PC-3 (cell line): Measurements from ENCODE around the gene SDK2. TPM values are rescaled to one million over a fixed set of nuclear protein-coding genes. Genes with fewer than 3 reads are reported as not detected.

Experiments used
- ATAC-seq: fragments of 200-7000 bp; cut with Tn5 transposase; 2 replicates; pipeline ENCODE4 v1.9.1; 2020; ENCODE audit warnings: mild to moderate bottlenecking, moderate library complexity
- BruUV-seq: library from RNA; stranded (reverse); fragments of 400-500 nt; replicated peaks from 2 replicates; lab custom pipeline; 2021; lab: Mats Ljungman, UMichigan
- CTCF ChIA-PET: fragments of 300-600 bp; sonication (Branson Sonifier 250); formaldehyde crosslinking; loops from one replicate; lab custom pipeline; 2022; ENCODE audit warnings: antibody characterized with exemption; lab: Charles Lee
- POLR2A ChIA-PET: fragments of 300-600 bp; sonication (Branson Sonifier 250); formaldehyde crosslinking; loops from one replicate; lab custom pipeline; 2022; ENCODE audit warnings: antibody characterized with exemption; ENCODE audit not compliant: unreplicated experiment; lab: Charles Lee
- DNase-seq: peaks from one replicate; pipeline ENCODE4 v3.0.0-alpha.2; 2015
- H2AFZ ChIP-seq: fragments of 300-600 bp; sonication (generic); 2 replicates; pipeline ENCODE4 v1.6.0; 2016; ENCODE audit warnings: antibody characterized with exemption, low read length
- H3F3A ChIP-seq: fragments of 300-600 bp; sonication (generic); one replicate; pipeline ENCODE4 v1.6.0; 2017; ENCODE audit warnings: antibody characterized with exemption, low read length, control low read depth, mild to moderate bottlenecking; ENCODE audit not compliant: unreplicated experiment
- H3K27ac ChIP-seq: fragments of 300-600 bp; sonication (generic); 2 replicates; pipeline ENCODE4 v1.5.1; 2016; ENCODE audit warnings: mild to moderate bottlenecking, low read length
- H3K27me3 ChIP-seq: fragments of 300-600 bp; sonication (generic); 2 replicates; pipeline ENCODE4 v1.6.1; 2016; ENCODE audit warnings: low read length, mixed read lengths
- H3K36me3 ChIP-seq: fragments of 300-600 bp; sonication (generic); 2 replicates; pipeline ENCODE4 v1.6.1; 2016; ENCODE audit warnings: low read depth, mixed run types, low read length, mixed read lengths
- H3K4me1 ChIP-seq: fragments of 300-600 bp; sonication (generic); 2 replicates; pipeline ENCODE4 v1.5.1; 2016; ENCODE audit warnings: low read length; ENCODE audit not compliant: insufficient read depth
- H3K4me2 ChIP-seq: fragments of 300-600 bp; sonication (generic); 2 replicates; pipeline ENCODE4 v1.6.0; 2016; ENCODE audit warnings: low read length
- H3K4me3 ChIP-seq: fragments of 300-600 bp; sonication (generic); 2 replicates; pipeline ENCODE4 v1.5.1; 2016; ENCODE audit warnings: mild to moderate bottlenecking, low read length, mixed read lengths
- H3K79me2 ChIP-seq: fragments of 300-600 bp; sonication (generic); 2 replicates; pipeline ENCODE4 v1.6.1; 2017; ENCODE audit warnings: low read length, mixed read lengths
- H3K9ac ChIP-seq: fragments of 300-600 bp; sonication (generic); 2 replicates; pipeline ENCODE4 v1.6.0; 2016; ENCODE audit warnings: mild to moderate bottlenecking, low read length
- H3K9me2 ChIP-seq: fragments of 300-600 bp; sonication (generic); replicated peaks from 2 replicates; pipeline ENCODE4 v1.6.1; 2016; ENCODE audit warnings: mixed run types, low read length, mixed read lengths
- H3K9me3 ChIP-seq: fragments of 300-600 bp; sonication (generic); 2 replicates; pipeline ENCODE4 v1.6.1; 2016; ENCODE audit warnings: low read length, mixed read lengths
- H4K20me1 ChIP-seq: fragments of 300-600 bp; sonication (generic); 2 replicates; pipeline ENCODE4 v1.6.1; 2016; ENCODE audit warnings: low read length, mixed read lengths
- CTCF ChIP-seq: fragments of 300-600 bp; sonication (generic); conservative IDR thresholded peaks from 2 replicates; pipeline ENCODE4 v1.5.1; 2017; ENCODE audit warnings: antibody characterized with exemption, low read depth, mild to moderate bottlenecking, low read length
- EZH2 ChIP-seq: fragments of 300-600 bp; sonication (generic); IDR thresholded peaks from one replicate; pipeline ENCODE4 v1.6.1; 2017; ENCODE audit warnings: antibody characterized with exemption, mild to moderate bottlenecking, low read length; ENCODE audit not compliant: unreplicated experiment
- EZH2phosphoT487 ChIP-seq: fragments of 300-600 bp; sonication (generic); IDR thresholded peaks from 2 replicates; pipeline ENCODE4 v1.6.1; 2018; ENCODE audit warnings: mild to moderate bottlenecking, antibody characterized with exemption, low read length, borderline replicate concordance
- intact Hi-C: fragments of 100-400 bp; cut with micrococcal nuclease; formaldehyde crosslinking; loops from 2 replicates; pipeline ENCODE4 v1.9.0; 2023
- total RNA-seq: library from RNA; depleted of rRNA; stranded (reverse); fragments of >200 nt; gene quantifications from 2 replicates; pipeline ENCODE4 v1.2.3, GENCODE V29; 2014

SDK2 gene
- total RNA-seq, 1 experiment from 2014 or later: 0.07 TPM

GRCh38 chr17:73365301-73365874 lies 278.9 kb downstream of the SDK2 start:
- no peak overlapping the region for H3K4me2 ChIP-seq
- H3K27ac ChIP-seq: no peak overlapping the region
- no TSS peak for BruUV-seq
- POLR2A ChIA-PET: no interaction called here
- H3K9me3 ChIP-seq: no peaks in the 10 kb centered on the region
- no peaks in the 10 kb centered on the region for H3K36me3 ChIP-seq
- H3K4me3 ChIP-seq: no peak overlapping the region
- H2AFZ ChIP-seq: no peak overlapping the region
- H3K4me1 ChIP-seq: peaks cover 3% of the 10 kb centered on the region; the same call in 1 of the 2 replicates
- no peaks in the 10 kb centered on the region for H4K20me1 ChIP-seq
- H3K9ac ChIP-seq: no peak overlapping the region
- CTCF ChIA-PET: no interaction called here
- H3K27me3 ChIP-seq: no peaks in the 10 kb centered on the region
- no peaks in the 10 kb centered on the region for H3K79me2 ChIP-seq
- ATAC-seq (no peak), DNase-seq (no peak)
- no peak for TF ChIP-seq CTCF
- no peak for TF ChIP-seq EZH2phosphoT487
- TF ChIP-seq EZH2: no peak
- intact Hi-C loops: no loop called here
- no peaks in the 10 kb centered on the region for H3K9me2 ChIP-seq
- H3F3A ChIP-seq: no peaks in the 10 kb centered on the region

- no peak for TF ChIP-seq EZH2phosphoT487
- no peak for TF ChIP-seq CTCF
- TF ChIP-seq EZH2: no peak
- no peaks in the 10 kb centered on the region for H3K9me3 ChIP-seq
Observed at GRCh38 chr17:73364155-73364522, 280.1 kb downstream of the SDK2 start.

GRCh38 chr17:73363442-73364154 lies 280.6 kb downstream of the SDK2 start:
- intact Hi-C loops: no loop called here
- peaks cover 10% of the 10 kb centered on the region; the same call in 1 of the 2 replicates for H3K4me1 ChIP-seq
- no peaks in the 10 kb centered on the region for H3K36me3 ChIP-seq
- no peak for ATAC-seq
- H3K27ac ChIP-seq: no peak overlapping the region
- ChIA-PET CTCF (no interaction called here), POLR2A (no interaction called here)
- no peak overlapping the region for H3K4me2 ChIP-seq
- H3K4me3 ChIP-seq: no peak overlapping the region
- H4K20me1 ChIP-seq: no peaks in the 10 kb centered on the region
- no peaks in the 10 kb centered on the region for H3F3A ChIP-seq
- H3K27me3 ChIP-seq: no peaks in the 10 kb centered on the region
- TF ChIP-seq EZH2: no peak
- TF ChIP-seq EZH2phosphoT487: no peak
- TF ChIP-seq CTCF: no peak
- H2AFZ ChIP-seq: no peak overlapping the region
- H3K79me2 ChIP-seq: no peaks in the 10 kb centered on the region
- DNase-seq: no peak
- BruUV-seq: no TSS peak
- H3K9ac ChIP-seq: no peak overlapping the region
- H3K9me2 ChIP-seq: no peaks in the 10 kb centered on the region
- no peaks in the 10 kb centered on the region for H3K9me3 ChIP-seq

More at GRCh38 chr17:73364155-73364522, 280.1 kb downstream of the SDK2 start:
- H3K9ac ChIP-seq: no peak overlapping the region
- DNase-seq: no peak
- H3K4me2 ChIP-seq: no peak overlapping the region
- H3F3A ChIP-seq: no peaks in the 10 kb centered on the region
- H3K9me2 ChIP-seq: no peaks in the 10 kb centered on the region
- H2AFZ ChIP-seq: no peak overlapping the region
- ATAC-seq: no peak
- no peaks in the 10 kb centered on the region for H3K27me3 ChIP-seq
- no peak overlapping the region for H3K4me3 ChIP-seq
- no peak overlapping the region for H3K27ac ChIP-seq
- intact Hi-C loops: no loop called here
- no peaks in the 10 kb centered on the region for H3K36me3 ChIP-seq
- ChIA-PET CTCF (no interaction called here), POLR2A (no interaction called here)
- H4K20me1 ChIP-seq: no peaks in the 10 kb centered on the region
- H3K79me2 ChIP-seq: no peaks in the 10 kb centered on the region
- BruUV-seq: no TSS peak
- peaks cover 10% of the 10 kb centered on the region; the same call in 1 of the 2 replicates for H3K4me1 ChIP-seq
